Body of pancreas (tissue), 4 donors: Measurements from ENCODE around the gene AGAP1. TPM values are rescaled to one million over a fixed set of nuclear protein-coding genes. Genes with fewer than 3 reads are reported as not detected.

ENCODE experiments used
- ATAC-seq: fragments of 150-250 bp; one replicate; pipeline ENCODE4 v1.9.1; 2016
- DNase-seq, 4 donors: peaks; one replicate each; pipeline ENCODE4 v3.0.0-alpha.2; 2019
- H3K27ac ChIP-seq, 4 donors: fragments of 200-600 bp; sonication (generic); 1 replicate in 3 of 4; 2 replicates in 1 of 4; pipeline versions ENCODE4 v1.5.1 to v1.6.1; 2016 to 2019; ENCODE audit warnings: mild to moderate bottlenecking in 1 of 4, mixed read lengths in 1 of 4, moderate library complexity in 1 of 4
- H3K27me3 ChIP-seq, 2 donors: fragments of 200-600 bp; sonication (generic); one replicate each; pipeline ENCODE4 v1.6.0; 2016; ENCODE audit warnings: mild to moderate bottlenecking in 1 of 2
- H3K36me3 ChIP-seq, 2 donors: fragments of 200-600 bp; sonication (generic); replicated peaks in 1 of 2; 2 replicates each; pipeline ENCODE4 v1.5.1; 2016; ENCODE audit warnings: low read depth in 2 of 2; ENCODE audit not compliant: insufficient read depth in 1 of 2
- H3K4me1 ChIP-seq: fragments of 200-600 bp; sonication (generic); one replicate; pipeline ENCODE4 v1.6.0; 2016
- H3K4me3 ChIP-seq, 2 donors: fragments of 200-600 bp; sonication (generic); 1 replicate in 1 of 2; 2 replicates in 1 of 2; pipeline ENCODE4 v1.5.1; 2016 to 2019
- H3K9me3 ChIP-seq, 3 donors: fragments of 200-600 bp; sonication (generic); 1 replicate in 2 of 3; 2 replicates in 1 of 3; pipeline ENCODE4 v1.5.1; 2016
- POLR2A ChIP-seq, 3 donors: fragments of 450-650 bp; IDR thresholded peaks; one replicate each; pipeline ENCODE4 v1.6.1; 2016; ENCODE audit warnings: antibody characterized with exemption in 3 of 3, mild to moderate bottlenecking in 2 of 3
- WGBS, 2 donors: methylation state at CpG; one replicate each; pipeline ENCODE4 v1.1.5; 2017; 5-methylcytosine and 5-hydroxymethylcytosine counted together
- intact Hi-C: fragments of 100-400 bp; cut with DNase I; formaldehyde crosslinking; loops from one replicate; pipeline ENCODE4 v1.15.1; 2023
- total RNA-seq, 2 donors: library from RNA; depleted of rRNA; stranded (reverse); fragments of >200 nt; gene quantifications; one replicate each; pipeline ENCODE4 v1.1.0, GENCODE V29; 2016
- TF ChIP-seq, protein P1 (sequence below), 7 experiments: fragments of 450-650 bp in 4 of 7; fragments of 200-600 bp in 3 of 7; sonication (generic) in 3 of 7; IDR thresholded peaks; one replicate each; pipeline ENCODE4 v1.5.1; 2016 to 2019; ENCODE audit warnings: antibody characterized with exemption in 7 of 7

Gene AGAP1
- total RNA-seq, 2 donors from 2014 or later, result 21.3 to 32.6 TPM

DNA sequence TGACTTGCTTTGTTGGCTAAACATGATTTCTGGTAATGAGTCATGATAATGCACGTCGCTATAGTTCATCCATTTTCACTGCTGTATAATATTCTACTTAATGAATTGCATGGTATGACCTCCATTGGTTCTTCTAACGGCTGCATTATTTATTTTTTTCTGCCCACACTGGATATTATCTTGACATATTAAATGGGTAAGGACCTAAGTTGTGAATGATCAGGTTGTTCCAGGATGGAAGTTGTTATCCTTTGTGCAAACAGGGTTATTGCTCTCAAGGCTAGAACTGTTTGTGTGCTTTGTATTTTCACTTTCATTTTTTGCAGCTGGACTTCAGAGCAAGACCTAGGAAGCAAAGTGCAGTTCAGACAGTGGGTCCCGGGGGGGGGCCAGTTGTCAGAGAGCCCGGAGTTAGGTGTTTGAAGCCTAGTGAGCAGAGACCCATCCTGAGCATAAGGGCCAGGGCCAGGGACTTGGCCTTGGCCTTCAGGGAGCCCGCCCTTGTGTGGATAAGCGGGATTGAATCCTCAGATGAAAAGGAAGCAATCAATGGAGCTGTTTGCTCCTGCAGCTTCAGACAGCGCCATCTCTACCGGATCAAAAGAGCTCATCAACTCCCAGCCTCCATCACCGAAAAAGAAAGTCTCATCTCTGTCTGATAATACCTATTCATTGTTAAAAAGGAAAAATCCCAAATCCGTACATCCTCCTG, 48.2 kb downstream of the AGAP1 start:
- Histone ChIP-seq H3K9me3 (no peaks in the 10 kb centered on the region), H3K4me3 (no peak overlapping the region), H3K4me1 (peaks cover 54% of the 10 kb centered on the region), H3K36me3 (no peaks in the 10 kb centered on the region), H3K27me3 (no peaks in the 10 kb centered on the region), H3K27ac (peak overlapping the region in 1 of 4 donors; percentile 46)
- TF ChIP-seq POLR2A (IDR thresholded peaks at IDR 0.05), result no peak
- TF ChIP-seq, protein P1, sequence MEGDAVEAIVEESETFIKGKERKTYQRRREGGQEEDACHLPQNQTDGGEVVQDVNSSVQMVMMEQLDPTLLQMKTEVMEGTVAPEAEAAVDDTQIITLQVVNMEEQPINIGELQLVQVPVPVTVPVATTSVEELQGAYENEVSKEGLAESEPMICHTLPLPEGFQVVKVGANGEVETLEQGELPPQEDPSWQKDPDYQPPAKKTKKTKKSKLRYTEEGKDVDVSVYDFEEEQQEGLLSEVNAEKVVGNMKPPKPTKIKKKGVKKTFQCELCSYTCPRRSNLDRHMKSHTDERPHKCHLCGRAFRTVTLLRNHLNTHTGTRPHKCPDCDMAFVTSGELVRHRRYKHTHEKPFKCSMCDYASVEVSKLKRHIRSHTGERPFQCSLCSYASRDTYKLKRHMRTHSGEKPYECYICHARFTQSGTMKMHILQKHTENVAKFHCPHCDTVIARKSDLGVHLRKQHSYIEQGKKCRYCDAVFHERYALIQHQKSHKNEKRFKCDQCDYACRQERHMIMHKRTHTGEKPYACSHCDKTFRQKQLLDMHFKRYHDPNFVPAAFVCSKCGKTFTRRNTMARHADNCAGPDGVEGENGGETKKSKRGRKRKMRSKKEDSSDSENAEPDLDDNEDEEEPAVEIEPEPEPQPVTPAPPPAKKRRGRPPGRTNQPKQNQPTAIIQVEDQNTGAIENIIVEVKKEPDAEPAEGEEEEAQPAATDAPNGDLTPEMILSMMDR (IDR thresholded peaks at IDR 0.05), result no peak
- intact Hi-C loops, result no loop called here
- ATAC-seq, result peak; percentile 40
- no peak for DNase-seq
- WGBS, 2 donors, result 72 to 75% methylated on average over 11 of the region's 11 CpGs

DNA sequence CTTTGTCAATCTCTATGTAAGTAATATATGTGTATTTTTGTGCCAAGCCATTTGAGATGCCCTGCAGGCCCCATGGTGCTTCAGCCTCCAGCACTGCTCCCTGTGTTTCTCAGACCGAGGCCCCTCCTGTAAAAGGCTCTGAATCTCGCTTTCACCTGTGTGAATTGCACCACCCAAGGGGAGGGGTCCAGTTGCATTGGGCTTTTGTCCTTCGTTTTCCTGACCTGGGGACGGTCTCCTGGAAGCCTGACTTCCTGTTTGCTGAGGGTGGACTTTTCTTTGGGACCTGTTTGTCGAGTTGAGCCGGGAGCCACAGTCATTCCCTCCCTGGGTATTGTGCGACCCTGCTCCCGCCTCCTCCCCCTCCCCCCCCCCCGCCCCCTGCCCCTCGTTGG, 48.9 kb downstream of the AGAP1 start:
- Histone ChIP-seq H3K9me3 (no peaks in the 10 kb centered on the region), H3K27ac (peak overlapping the region in 1 of 4 donors; percentile 46), H3K4me1 (peaks cover 46% of the 10 kb centered on the region), H3K4me3 (no peak overlapping the region), H3K36me3 (no peaks in the 10 kb centered on the region), H3K27me3 (no peaks in the 10 kb centered on the region)
- WGBS, 2 donors, result 30 to 40% methylated on average over 8 of the region's 10 CpGs
- intact Hi-C loops, result no loop called here
- ATAC-seq (no peak), DNase-seq (no peak)
- TF ChIP-seq POLR2A (IDR thresholded peaks at IDR 0.05), result no peak
- TF ChIP-seq, protein P1 (IDR thresholded peaks at IDR 0.05), result no peak

DNA sequence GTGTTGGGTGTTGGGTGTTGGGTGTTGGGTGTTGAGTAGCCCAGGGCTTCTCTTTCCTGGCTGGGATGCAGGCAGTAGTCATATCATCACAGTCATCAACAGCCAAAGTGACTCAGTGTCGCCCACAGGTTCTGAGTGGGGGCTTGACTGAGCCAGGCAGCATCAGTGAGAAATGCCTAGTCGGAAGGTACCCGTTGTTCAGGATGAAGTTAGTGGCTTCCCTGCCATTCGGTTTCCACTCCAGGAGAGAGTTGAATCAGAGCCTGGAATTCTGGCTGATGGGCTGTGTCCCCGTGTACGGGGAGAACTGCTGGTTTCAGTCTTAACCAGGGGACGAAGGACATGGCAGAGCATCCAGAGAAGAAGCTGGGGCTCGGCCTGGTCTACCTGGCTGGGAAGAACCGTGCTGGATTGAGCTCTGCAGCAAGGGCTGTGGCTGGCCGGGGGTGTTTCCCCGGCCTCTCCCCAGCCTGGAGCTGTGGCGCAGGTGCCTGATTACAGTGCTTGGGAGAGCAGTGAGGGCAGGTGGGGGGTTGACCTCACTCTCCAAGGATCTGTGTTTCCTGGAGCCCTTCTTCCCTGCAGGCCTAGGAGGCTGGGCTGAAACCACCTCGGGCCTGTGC, 49.4 kb downstream of the AGAP1 start:
- intact Hi-C loops, result no loop called here
- Histone ChIP-seq H3K9me3 (no peaks in the 10 kb centered on the region), H3K4me3 (no peak overlapping the region), H3K4me1 (peaks cover 41% of the 10 kb centered on the region), H3K27ac (no peak overlapping the region), H3K27me3 (no peaks in the 10 kb centered on the region), H3K36me3 (no peaks in the 10 kb centered on the region)
- DNase-seq (no peak), ATAC-seq (no peak)
- WGBS, 2 donors, result 79 to 85% methylated on average over 5 to 13 of the region's 13 CpGs
- TF ChIP-seq POLR2A (IDR thresholded peaks at IDR 0.05), result no peak
- TF ChIP-seq, protein P1 (IDR thresholded peaks at IDR 0.05), result no peak

DNA sequence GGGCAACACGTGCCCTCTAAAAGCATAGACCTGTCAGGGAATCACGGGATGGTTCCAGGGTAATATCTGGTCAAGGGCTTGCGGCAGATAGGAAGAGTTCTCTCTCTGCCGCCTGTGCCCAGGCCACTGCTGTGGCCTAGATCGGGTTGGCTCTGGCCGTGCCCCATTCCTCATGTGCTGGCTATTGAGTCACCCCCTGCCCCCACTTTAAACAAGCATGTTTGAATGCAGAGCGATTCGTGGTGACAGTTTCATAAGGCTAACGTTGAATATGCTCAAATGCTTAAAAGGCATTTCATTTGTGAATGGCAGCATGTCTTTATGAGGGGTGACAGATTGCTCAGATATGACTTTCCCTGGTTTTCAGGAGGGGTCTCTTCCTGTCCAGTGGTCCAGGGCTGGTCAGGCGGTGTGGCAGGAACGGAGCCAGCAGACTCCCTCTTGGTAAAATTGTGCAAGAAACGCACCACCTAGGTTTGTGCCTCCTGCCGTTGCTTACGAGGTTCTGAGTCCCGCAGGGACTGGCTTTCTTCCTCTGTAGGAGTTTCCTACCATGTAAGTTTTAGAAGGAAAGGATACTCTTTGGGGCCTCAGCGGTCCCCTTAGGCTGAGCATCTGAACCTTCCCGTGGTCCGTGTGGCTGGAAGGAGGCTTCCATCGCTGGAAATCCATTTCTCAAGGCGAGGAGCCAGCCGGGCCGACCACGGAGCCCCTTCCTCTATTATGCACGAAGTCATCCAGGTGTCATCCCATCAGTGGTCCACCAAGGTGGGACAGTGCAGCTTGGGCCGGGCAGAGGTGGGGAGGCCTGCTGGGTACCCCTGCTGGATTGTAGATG, 50.2 kb downstream of the AGAP1 start:
- TF ChIP-seq POLR2A (IDR thresholded peaks at IDR 0.05), result no peak
- TF ChIP-seq, protein P1 (IDR thresholded peaks at IDR 0.05), result no peak
- H3K4me1 ChIP-seq, result peaks cover 33% of the 10 kb centered on the region
- DNase-seq (no peak), ATAC-seq (no peak)
- no peak overlapping the region for H3K27ac ChIP-seq
- WGBS, 2 donors, result 93 to 95% methylated on average over 17 to 25 of the region's 25 CpGs
- no peaks in the 10 kb centered on the region for H3K9me3 ChIP-seq
- H3K27me3 ChIP-seq, result no peaks in the 10 kb centered on the region
- no peak overlapping the region for H3K4me3 ChIP-seq
- H3K36me3 ChIP-seq, result no peaks in the 10 kb centered on the region
- intact Hi-C loops, result no loop called here
